GM18858 (cell line): Measurements from ENCODE around the gene GTF2F1.
"Not testable (repeated sequence)": the region's sequence is repeated elsewhere in the genome, so short reads cannot be mapped to it uniquely, and the experiment has no call there.

Experiments used
- ATAC-seq: cut with Tn5 transposase; IDR thresholded peaks from one replicate; pipeline ENCODE4 v1.9.1; 2021; ENCODE audit not compliant: unreplicated experiment

Gene GTF2F1

GRCh38 chr19:6387372-6387771 lies 5.6 kb downstream of the GTF2F1 start:
- ATAC-seq: no peak

GRCh38 chr19:6384381-6384780 lies 8.6 kb downstream of the GTF2F1 start:
- ATAC-seq: no peak

- no peak for ATAC-seq
Observed at GRCh38 chr19:6383188-6383587, 9.8 kb downstream of the GTF2F1 start.

GRCh38 chr19:6381030-6381750 lies 11.8 kb downstream of the GTF2F1 start:
- ATAC-seq: no peak

GRCh38 chr19:6379744-6380143 lies 13.2 kb downstream of the GTF2F1 start:
- no peak for ATAC-seq

- ATAC-seq: no peak
Observed at GRCh38 chr19:6378486-6378885, 14.5 kb downstream of the GTF2F1 start.

- no peak for ATAC-seq
Observed at GRCh38 chr19:6378041-6378440, 14.9 kb downstream of the GTF2F1 start.

- no peak for ATAC-seq
Observed at GRCh38 chr19:6376512-6377190, 16.3 kb downstream of the GTF2F1 start.

GRCh38 chr19:6375411-6376010 lies 17.5 kb downstream of the GTF2F1 start, which contains the start of gene PSPN:
PSPN (minus strand) TSS chr19:6375933; CDS start chr19:6375849, 84 bp downstream.
- ATAC-seq: no peak

GRCh38 chr19:6374711-6375410 lies 18.1 kb downstream of the GTF2F1 start:
- ATAC-seq: no peak

GRCh38 chr19:6374161-6374709 lies 18.7 kb downstream of the GTF2F1 start:
- no peak for ATAC-seq

GRCh38 chr19:6373813-6374108 lies 19.2 kb downstream of the GTF2F1 start:
- no peak for ATAC-seq

GRCh38 chr19:6373096-6373812 lies 19.7 kb downstream of the GTF2F1 start:
- ATAC-seq: no peak

GRCh38 chr19:6372594-6373095 lies 20.3 kb downstream of the GTF2F1 start, which contains the start of gene ALKBH7:
ALKBH7 (plus strand) TSS chr19:6372794; CDS start chr19:6372821, 27 bp downstream.
- ATAC-seq: peak; percentile 69

- no peak for ATAC-seq
Observed at GRCh38 chr19:6364353-6364752, 28.6 kb downstream of the GTF2F1 start.

- ATAC-seq: no peak
Observed at GRCh38 chr19:6362351-6362801, 30.6 kb downstream of the GTF2F1 start.

- no peak for ATAC-seq
Observed at GRCh38 chr19:6362027-6362350, 31.0 kb downstream of the GTF2F1 start.

- not testable (repeated sequence) for ATAC-seq
Observed at GRCh38 chr19:6360857-6361216, 32.1 kb downstream of the GTF2F1 start.

GRCh38 chr19:6360445-6360844 lies 32.5 kb downstream of the GTF2F1 start:
- not testable (repeated sequence) for ATAC-seq

GRCh38 chr19:6359568-6360341 lies 33.2 kb downstream of the GTF2F1 start:
- no peak for ATAC-seq
